Thyroid gland (tissue), 4 donors: ENCODE results near the gene FMC1. TPM values are rescaled to one million over a fixed set of nuclear protein-coding genes. Genes with fewer than 3 reads are reported as not detected.
A peak's percentile ranks its signal among the peaks of the same experiment; 100 is the strongest.
"Not testable (repeated sequence)": the region's sequence is repeated elsewhere in the genome, so short reads cannot be mapped to it uniquely, and the experiment has no call there.

Experiments used
- DNase-seq, 2 donors: peaks; one replicate each; pipeline ENCODE4 v3.0.0-alpha.2; 2019
- H3K27ac ChIP-seq, 3 donors: fragments of 200-600 bp; sonication (generic); 1 replicate in 2 of 3; 2 replicates in 1 of 3; pipeline ENCODE4 v1.5.1; 2016 to 2019; ENCODE audit warnings: mild to moderate bottlenecking in 1 of 3, moderate library complexity in 1 of 3
- H3K27me3 ChIP-seq: fragments of 200-600 bp; sonication (generic); one replicate; pipeline ENCODE4 v1.5.1; 2019
- H3K36me3 ChIP-seq, 2 donors: fragments of 200-600 bp; sonication (generic); one replicate each; pipeline ENCODE4 v1.5.1; 2016 to 2019
- H3K4me1 ChIP-seq, 2 donors: fragments of 200-600 bp; sonication (generic); one replicate each; pipeline ENCODE4 v1.5.1; 2017 to 2019
- H3K4me3 ChIP-seq, 3 donors: fragments of 200-600 bp; sonication (generic); replicated peaks in 1 of 3; 1 replicate in 2 of 3; 2 replicates in 1 of 3; pipeline ENCODE4 v1.5.1; 2016; ENCODE audit warnings: mild to moderate bottlenecking in 1 of 3
- H3K9me3 ChIP-seq: fragments of 200-600 bp; sonication (generic); one replicate; pipeline ENCODE4 v1.5.1; 2017
- POLR2A ChIP-seq, 2 donors: fragments of 450-650 bp; IDR thresholded peaks; one replicate each; pipeline ENCODE4 v1.6.1; 2017; ENCODE audit warnings: antibody characterized with exemption in 2 of 2, mild to moderate bottlenecking in 2 of 2, moderate library complexity in 1 of 2
- WGBS, 2 donors: methylation state at CpG; one replicate each; pipeline ENCODE4 v1.1.5; 2017; 5-methylcytosine and 5-hydroxymethylcytosine counted together
- intact Hi-C: fragments of 100-400 bp; cut with DNase I; formaldehyde crosslinking; loops from one replicate; pipeline ENCODE4 v1.15.1; 2023
- total RNA-seq, 4 donors: library from RNA; depleted of rRNA; stranded (reverse); fragments of >200 nt; gene quantifications; one replicate each; pipeline ENCODE4 v1.2.3, GENCODE V29; 2016
- TF ChIP-seq, protein P1 (sequence below), 6 experiments: fragments of 200-600 bp in 3 of 6; fragments of 450-650 bp in 3 of 6; sonication (generic) in 3 of 6; IDR thresholded peaks; one replicate each; pipeline ENCODE4 v1.5.1; 2016 to 2019; ENCODE audit warnings: antibody characterized with exemption in 6 of 6, mild to moderate bottlenecking in 2 of 6, inconsistent platforms in 1 of 6, moderate library complexity in 1 of 6

FMC1 gene
- total RNA-seq, 4 donors from 2014 or later: 11.9 to 26.4 (median 23.0) TPM

DNA sequence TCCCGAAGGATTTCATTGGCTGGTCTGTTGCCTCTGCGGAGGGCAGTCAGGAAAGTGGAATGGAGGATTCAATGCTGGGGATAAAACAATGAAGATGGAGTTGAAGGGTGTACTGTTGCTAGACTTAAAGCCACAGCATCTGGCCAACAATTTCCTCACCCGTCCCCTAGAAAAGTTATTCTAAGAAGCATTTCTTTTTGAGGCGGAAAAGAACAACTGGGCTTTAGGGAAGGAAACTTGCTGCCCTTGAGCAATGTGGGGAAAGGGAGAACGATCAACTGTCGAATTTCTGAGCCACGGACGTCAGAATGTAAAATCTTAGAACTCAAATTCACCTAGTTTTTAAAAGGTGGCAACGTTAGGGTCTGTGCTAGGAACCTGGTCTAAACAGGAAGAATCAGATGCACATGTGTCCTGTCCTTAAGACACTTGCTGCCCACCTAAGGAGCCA is 664 bp downstream of the FMC1 start:
- WGBS, 2 donors: 0% methylated on average over 9 of the region's 9 CpGs
- Histone ChIP-seq H3K27me3 (no peaks in the 10 kb centered on the region), H3K9me3 (no peaks in the 10 kb centered on the region), H3K36me3 (no peaks in the 10 kb centered on the region), H3K27ac (peak overlapping the region; percentile 97 to 100 (median 99)), H3K4me3 (peak overlapping the region; percentile 65 to 93 (median 89)), H3K4me1 (peaks cover 6 to 17% of the 10 kb centered on the region in 2 donors)
- TF ChIP-seq, protein P1, sequence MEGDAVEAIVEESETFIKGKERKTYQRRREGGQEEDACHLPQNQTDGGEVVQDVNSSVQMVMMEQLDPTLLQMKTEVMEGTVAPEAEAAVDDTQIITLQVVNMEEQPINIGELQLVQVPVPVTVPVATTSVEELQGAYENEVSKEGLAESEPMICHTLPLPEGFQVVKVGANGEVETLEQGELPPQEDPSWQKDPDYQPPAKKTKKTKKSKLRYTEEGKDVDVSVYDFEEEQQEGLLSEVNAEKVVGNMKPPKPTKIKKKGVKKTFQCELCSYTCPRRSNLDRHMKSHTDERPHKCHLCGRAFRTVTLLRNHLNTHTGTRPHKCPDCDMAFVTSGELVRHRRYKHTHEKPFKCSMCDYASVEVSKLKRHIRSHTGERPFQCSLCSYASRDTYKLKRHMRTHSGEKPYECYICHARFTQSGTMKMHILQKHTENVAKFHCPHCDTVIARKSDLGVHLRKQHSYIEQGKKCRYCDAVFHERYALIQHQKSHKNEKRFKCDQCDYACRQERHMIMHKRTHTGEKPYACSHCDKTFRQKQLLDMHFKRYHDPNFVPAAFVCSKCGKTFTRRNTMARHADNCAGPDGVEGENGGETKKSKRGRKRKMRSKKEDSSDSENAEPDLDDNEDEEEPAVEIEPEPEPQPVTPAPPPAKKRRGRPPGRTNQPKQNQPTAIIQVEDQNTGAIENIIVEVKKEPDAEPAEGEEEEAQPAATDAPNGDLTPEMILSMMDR (IDR thresholded peaks at IDR 0.05): no peak
- TF ChIP-seq POLR2A (IDR thresholded peaks at IDR 0.05): no peak
- intact Hi-C loops: loop anchor here (10.0 kb wide), 1 partner anchor 143 kb away; the partner anchor contains the start of gene KLRG2
- no peak for DNase-seq

DNA sequence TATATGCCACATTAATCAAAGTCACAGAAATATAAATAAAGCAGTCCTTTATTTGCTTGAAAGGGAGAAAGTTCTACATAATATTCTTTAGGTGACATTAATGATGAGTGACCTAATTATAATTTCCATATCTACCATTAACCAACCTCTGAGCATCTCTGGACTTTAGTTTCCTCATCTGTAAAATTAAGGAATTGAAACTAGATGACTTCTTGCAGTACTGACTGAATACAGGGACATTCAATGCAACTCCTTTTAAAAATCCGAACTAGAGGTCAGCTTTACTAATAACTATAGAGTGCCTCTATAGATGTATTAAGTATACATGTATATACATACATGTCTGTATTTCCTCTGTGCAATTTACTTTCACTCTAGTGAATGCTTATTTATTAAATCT is 3.9 kb downstream of the FMC1 start:
- H3K27me3 ChIP-seq: no peaks in the 10 kb centered on the region
- TF ChIP-seq, protein P1 (IDR thresholded peaks at IDR 0.05): no peak
- no peak for TF ChIP-seq POLR2A (IDR thresholded peaks at IDR 0.05)
- no peaks in the 10 kb centered on the region for H3K36me3 ChIP-seq
- no peak for DNase-seq
- H3K4me3 ChIP-seq: no peak overlapping the region
- 87 to 93% methylated on average over 1 of the region's 1 CpG for WGBS, 2 donors
- no peaks in the 10 kb centered on the region for H3K9me3 ChIP-seq
- peaks cover 6 to 17% of the 10 kb centered on the region in 2 donors for H3K4me1 ChIP-seq
- intact Hi-C loops: loop anchor here (10.0 kb wide), 1 partner anchor 140 kb away; the partner anchor contains the start of gene KLRG2
- H3K27ac ChIP-seq: no peak overlapping the region

DNA sequence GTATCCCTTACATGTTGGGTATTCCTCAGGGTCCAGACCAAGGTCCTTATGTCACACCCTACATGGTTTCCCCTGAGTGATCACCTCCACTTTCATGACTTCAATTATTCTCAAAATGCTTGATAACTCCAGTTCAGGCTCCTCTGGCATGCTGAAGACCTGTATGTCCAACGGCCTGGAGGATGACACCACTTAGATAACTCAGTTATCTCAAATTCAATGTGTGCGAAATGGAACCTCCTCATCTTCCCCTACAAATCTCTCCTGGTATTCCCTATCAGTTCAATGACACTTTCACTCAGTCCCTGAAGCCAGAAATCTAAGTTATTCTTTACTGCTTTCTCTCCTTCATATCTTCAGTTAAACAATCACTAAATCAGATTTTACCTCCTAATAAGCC is 9.9 kb downstream of the FMC1 start:
- no peak for DNase-seq
- Histone ChIP-seq H3K4me3 (no peak overlapping the region), H3K9me3 (no peaks in the 10 kb centered on the region), H3K27ac (no peak overlapping the region), H3K4me1 (no peaks in the 10 kb centered on the region), H3K27me3 (no peaks in the 10 kb centered on the region), H3K36me3 (no peaks in the 10 kb centered on the region)
- intact Hi-C loops: no loop called here
- TF ChIP-seq, protein P1 (IDR thresholded peaks at IDR 0.05): no peak
- no peak for TF ChIP-seq POLR2A (IDR thresholded peaks at IDR 0.05)
- 92 to 95% methylated on average over 2 of the region's 2 CpGs for WGBS, 2 donors

DNA sequence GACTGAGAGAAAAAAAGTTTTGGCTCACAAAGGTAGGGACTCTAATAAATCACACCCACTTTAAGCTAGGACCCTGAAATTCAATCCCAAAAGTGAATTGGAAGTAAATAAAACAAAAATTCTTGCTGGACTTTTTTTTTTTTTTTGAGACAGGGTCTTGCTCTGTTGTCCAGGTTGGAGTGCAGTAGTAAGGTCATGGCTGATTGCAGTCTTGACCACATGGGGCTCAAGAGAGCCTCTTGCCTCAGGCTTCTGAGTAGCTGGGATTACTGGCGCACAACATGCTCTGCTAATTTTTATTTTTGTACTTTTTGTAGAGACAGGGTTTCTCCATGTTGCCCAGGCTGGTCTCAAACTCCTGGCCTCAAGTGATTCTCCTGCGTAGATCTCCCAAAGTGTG is 13.6 kb downstream of the FMC1 start:
- H3K9me3 ChIP-seq: no peaks in the 10 kb centered on the region
- TF ChIP-seq, protein P1 (IDR thresholded peaks at IDR 0.05): no peak
- no peak for TF ChIP-seq POLR2A (IDR thresholded peaks at IDR 0.05)
- no peaks in the 10 kb centered on the region for H3K36me3 ChIP-seq
- no peak overlapping the region for H3K27ac ChIP-seq
- WGBS, 2 donors: 92 to 94% methylated on average over 2 of the region's 2 CpGs
- H3K4me1 ChIP-seq: no peaks in the 10 kb centered on the region
- no peaks in the 10 kb centered on the region for H3K27me3 ChIP-seq
- no peak for DNase-seq
- no peak overlapping the region for H3K4me3 ChIP-seq
- intact Hi-C loops: no loop called here

DNA sequence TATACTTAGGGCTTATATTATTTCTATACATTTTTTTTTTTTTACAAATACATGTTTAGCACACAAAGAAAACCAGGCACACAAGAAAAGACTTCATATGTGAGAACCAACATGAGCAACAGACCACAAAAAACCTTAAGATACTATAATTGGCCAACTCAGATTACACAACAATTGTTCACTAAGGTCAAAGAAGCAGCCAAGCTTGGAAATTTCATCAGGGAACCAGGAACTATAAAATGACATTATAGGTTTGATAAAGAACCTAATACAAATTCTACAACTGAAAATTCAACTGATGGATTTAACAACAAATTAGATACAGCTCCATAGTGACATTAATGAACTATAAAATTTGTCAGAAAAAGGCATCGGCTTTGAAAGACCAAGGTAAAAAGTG is 14.2 kb downstream of the FMC1 start:
- H3K4me1 ChIP-seq: no peaks in the 10 kb centered on the region
- DNase-seq: no peak
- no peaks in the 10 kb centered on the region for H3K9me3 ChIP-seq
- intact Hi-C loops: no loop called here
- no peaks in the 10 kb centered on the region for H3K36me3 ChIP-seq
- no peaks in the 10 kb centered on the region for H3K27me3 ChIP-seq
- H3K4me3 ChIP-seq: no peak overlapping the region
- WGBS, 2 donors: 95% methylated on average over 1 of the region's 1 CpG
- TF ChIP-seq, protein P1 (IDR thresholded peaks at IDR 0.05): no peak
- TF ChIP-seq POLR2A (IDR thresholded peaks at IDR 0.05): no peak
- H3K27ac ChIP-seq: no peak overlapping the region

DNA sequence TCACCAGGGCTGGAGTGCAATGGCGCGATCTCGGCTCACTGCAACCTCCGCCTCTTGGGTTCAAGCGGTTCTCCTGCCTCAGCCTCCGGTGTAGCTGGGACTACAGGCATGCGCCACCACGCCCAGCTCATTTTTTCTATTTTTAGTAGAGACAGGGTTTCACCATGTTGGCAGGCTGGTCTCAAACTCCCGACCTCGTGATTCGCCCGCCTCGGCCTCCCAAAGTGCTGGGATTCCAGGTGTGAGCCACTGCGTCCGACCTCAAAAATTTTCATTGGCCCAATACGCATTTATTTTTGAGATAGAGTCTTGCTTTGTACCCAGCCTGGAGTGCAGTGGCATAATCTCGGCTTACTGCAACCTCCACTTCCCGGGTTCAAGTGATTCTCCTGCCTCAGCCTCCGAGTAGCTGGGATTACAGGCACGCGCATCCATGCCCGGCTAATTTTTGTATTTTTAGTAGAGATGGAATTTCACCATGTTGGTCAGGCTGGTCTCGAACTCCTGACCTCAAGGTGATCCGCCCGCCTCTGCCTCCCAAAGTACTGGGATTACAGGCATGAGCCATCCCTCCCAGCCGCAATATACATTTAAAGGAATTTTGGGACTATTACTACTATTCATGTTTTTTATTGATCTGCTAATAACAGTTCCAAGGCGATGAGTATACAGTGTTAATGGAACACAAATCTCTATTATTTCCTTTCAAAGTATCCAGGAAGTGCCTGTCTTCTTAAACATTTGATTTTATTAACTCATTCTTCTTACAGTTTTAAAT is 16.8 kb downstream of the FMC1 start:
- WGBS, 2 donors: 94 to 96% methylated on average over 27 of the region's 27 CpGs
- intact Hi-C loops, H3K27me3 ChIP-seq, H3K9me3 ChIP-seq, H3K36me3 ChIP-seq, DNase-seq: not testable (repeated sequence)
- Histone ChIP-seq H3K4me1 (peaks cover 14% of the 10 kb centered on the region in 2 donors), H3K4me3 (peak overlapping the region in 1 of 3 donors; percentile 46), H3K27ac (peak overlapping the region; percentile 98 to 100 (median 99))
